HG03045 (cell line): ENCODE results near the gene LRBA.

Experiments
- ATAC-seq: cut with Tn5 transposase; IDR thresholded peaks from one replicate; pipeline ENCODE4 v1.9.1; 2021; ENCODE audit warnings: mild to moderate bottlenecking, moderate library complexity; ENCODE audit not compliant: unreplicated experiment

Gene LRBA

GRCh38 chr4:150256841-150257730, 758.0 kb downstream of the LRBA start:
- ATAC-seq = no peak

DNA sequence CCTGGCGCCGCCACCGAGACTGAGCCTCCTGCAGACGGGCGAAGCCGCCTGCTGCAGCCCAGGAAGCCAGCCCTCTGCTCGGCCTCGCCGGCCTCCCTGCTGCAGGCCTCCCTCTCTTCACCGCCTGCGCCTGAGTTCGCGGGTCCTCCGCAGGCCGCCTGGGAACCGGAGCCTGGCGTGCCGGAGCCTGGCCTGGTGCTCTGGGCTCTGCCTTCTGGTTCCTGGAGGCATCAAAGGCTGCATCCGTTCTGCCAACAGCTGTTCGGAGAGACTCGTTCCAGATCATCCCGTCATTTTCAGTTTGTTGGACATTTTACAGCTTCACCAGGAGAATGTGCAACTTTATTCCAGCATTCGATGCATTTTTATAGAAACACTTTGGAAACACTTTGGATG, 758.9 kb downstream of the LRBA start:
- no peak for ATAC-seq

- ATAC-seq = no peak
These were observed 759.4 kb downstream of the LRBA start for GRCh38 chr4:150255610-150256224.

DNA sequence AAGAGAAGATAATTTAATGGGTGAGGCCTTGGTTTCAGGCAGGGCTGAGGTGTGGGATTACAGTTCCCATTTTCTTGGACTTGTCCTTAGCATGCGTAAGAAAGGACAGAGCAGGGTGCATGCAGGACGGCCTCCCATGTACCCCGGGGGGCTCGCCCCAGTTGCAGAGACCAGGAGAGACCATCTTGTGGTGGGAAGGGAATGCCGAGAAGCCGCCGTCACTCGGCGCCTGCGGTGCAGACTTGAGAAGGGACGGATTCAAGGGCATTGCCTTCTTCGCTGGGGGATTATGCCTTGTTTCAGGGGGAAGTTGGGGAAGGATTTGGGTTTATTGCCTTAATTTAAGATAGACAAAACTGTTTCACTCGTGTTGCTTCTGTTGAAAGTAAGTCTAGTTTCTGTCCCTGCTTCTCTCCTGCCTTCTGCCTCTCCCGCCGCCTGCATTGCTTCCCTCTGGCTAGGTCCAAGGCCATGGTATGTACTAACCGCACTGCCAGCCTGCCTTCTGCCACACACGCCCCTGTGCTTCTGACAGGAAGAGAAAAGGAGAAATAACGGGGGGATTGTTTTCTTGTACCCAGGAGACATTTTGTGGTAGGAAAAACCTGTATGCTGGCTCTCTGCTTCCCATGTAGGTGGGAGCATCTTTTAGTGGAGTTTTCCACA, 761.0 kb downstream of the LRBA start:
- ATAC-seq = no peak

DNA sequence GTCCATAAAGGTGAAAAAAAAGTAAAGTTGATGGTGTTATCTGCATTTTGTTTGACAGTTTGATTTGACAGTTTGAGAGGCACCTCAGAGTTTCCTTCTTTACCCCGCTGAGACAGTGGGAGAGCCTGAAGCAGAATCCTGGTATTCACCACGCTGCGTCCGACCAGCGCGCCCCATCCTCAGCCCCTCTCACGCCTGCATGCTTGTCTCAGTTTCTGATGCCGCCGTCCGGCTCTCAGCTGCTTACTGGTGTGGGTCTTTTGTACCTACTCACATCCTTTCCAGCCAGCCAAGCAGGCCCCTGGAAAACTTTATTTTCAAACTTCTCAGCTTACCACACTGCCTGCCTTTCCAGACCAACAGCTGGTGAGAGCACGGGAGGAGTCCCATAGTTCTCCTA, 761.7 kb downstream of the LRBA start:
- ATAC-seq = no peak

DNA sequence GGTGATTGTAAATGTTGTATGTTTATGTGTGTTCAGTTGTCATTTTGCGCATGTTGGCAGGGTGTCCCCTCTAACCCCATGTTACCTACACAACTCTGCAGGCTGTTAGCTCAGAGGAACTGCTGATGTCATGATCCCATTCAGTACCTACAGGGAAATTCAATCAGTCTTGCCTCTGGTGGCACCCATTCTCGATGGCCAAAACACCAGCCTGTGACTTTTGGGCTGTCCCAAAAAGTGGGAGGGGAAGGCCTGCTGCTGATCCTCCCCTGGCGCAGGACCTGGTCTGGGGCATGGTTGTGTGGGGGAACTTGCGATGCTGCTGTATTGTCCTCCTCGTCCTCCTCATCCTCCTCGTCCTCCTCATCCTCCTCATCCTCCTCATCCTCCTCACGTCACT, 762.3 kb downstream of the LRBA start:
- no peak for ATAC-seq

DNA sequence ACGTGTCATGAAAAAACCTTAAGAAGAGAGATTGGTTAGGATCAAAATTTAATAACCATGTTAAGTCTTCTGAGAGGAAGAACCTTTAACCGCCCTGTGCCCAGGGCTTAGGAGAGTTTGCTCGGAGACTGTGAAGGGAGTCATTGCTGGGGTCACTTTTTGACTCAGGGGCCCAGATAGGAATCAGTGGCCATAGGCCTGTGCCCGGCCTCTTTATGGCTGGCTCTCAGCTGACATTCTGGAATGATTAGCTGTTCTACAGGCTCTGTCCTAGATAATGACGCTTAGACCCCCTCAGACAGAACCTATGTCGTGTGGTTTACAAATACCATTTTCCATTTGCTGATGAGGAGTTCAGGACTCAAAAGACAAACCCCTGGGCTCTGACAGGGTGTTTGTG, 762.8 kb downstream of the LRBA start:
- ATAC-seq = no peak

DNA sequence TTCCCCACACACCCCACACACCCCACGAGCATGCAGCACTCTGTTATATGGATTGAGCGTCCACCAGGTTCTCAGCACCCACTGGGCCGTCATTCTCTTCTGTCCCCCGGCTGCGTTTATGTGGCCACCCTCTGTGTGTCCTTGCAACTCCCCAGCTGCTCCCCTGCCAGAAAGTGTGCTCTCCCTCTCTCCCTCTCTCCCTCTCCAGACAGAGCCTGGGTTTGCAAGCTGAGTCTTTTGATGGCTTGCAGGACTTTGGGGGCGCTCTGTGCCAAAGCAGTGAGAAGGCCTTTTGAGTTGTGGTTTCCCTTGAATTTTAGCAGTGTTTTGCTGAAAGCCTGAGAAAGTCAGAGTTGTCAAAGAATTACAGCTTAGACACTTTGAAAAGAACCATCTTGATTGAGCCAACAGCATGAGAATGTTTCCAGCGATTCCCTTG, 763.3 kb downstream of the LRBA start:
- no peak for ATAC-seq

- no peak for ATAC-seq
These were observed 764.0 kb downstream of the LRBA start for GRCh38 chr4:150250998-150251651.

DNA sequence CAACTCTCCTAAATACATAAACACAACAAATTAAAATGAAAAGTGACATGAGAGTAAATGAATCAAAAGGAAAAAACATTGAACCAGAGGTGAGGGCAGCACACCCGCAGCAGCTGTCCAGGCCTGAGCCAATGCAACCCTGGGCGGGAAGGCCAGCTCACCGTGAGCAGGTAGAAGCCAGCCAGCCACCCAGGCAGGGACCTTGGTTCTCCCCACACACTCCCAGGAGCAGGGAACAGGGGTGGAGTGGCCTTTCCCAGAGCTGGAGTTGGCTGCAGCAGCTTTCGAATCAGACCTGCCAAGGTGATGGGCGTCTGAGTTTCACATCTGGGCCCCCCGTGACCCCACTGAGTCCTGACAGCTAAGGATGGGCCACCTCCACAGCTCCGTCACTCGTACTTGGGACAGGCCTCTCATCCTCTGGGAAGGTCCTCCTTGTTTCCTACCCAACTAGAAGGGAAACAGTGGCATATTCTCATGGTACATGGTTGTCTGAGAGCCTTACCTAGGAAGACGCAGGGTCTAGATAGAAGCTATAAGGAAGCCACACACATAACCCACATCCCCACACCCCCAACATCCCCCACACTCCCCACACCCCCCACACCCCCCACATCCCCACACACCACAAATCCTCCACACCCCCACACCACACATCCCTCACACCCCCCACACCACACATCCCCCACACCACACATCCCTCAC, 764.6 kb downstream of the LRBA start:
- no peak for ATAC-seq

DNA sequence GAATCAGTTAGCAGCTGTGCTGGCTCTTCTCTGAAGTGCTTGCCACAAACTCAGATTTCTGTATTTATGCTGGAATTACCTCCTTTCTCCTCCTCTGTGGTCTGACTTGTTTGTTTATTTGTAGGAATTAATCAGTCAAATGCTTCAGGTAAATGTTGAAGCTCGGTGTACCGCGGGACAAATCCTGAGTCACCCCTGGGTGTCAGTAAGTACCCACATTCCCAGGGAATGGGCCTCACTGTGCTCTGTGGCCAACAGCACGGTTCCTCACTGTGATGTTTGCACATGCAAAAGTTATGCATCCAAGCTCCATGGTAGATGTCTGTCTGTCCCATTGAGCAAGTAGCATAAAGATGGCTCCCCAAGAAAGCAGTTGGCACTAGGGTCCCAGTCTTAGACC, 766.9 kb downstream of the LRBA start:
- no peak for ATAC-seq

DNA sequence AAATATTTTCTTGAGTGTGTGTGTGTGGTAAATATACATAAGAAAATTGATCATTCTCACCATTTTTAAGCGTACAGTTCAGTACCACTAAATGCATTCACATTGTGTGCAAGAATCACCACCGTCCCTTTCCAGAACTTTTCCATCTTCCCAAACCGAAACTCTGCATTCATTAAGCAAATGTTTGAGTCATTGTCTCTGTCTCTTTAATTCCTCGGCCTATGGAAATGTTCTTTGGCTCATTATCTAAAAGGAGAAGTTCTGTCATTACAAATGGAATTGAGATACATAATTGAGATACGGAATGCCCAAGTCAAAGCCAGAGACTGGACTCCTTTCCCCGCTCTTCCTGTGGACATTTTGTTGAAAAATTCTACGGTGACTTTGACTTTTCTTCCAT, 767.9 kb downstream of the LRBA start:
- ATAC-seq = no peak

GRCh38 chr4:150244600-150244999, 770.5 kb downstream of the LRBA start:
- no peak for ATAC-seq

GRCh38 chr4:150243932-150244331, 771.2 kb downstream of the LRBA start:
- ATAC-seq = no peak

GRCh38 chr4:150242820-150243458, 772.1 kb downstream of the LRBA start:
- no peak for ATAC-seq

DNA sequence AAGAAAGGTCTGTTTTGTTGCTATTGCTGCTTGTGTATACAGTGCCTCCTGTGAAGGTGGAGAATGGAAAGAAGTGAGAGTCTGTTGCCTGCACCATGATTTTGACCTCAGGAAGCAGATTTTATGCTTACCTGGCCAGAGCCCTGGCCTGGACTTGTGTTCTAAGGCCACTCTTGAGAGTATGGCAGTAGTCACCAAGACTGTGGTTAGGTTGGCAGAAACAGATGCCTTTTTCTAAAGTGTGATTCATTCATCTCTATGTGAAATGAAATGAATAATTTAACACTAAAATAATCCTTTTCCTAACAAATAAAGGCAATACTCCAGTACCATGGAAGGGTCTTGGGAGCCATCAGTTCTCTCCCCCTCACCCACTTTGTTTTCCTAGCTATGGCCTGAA, 775.1 kb downstream of the LRBA start:
- no peak for ATAC-seq

GRCh38 chr4:150238591-150238990, 776.5 kb downstream of the LRBA start:
- ATAC-seq = no peak

DNA sequence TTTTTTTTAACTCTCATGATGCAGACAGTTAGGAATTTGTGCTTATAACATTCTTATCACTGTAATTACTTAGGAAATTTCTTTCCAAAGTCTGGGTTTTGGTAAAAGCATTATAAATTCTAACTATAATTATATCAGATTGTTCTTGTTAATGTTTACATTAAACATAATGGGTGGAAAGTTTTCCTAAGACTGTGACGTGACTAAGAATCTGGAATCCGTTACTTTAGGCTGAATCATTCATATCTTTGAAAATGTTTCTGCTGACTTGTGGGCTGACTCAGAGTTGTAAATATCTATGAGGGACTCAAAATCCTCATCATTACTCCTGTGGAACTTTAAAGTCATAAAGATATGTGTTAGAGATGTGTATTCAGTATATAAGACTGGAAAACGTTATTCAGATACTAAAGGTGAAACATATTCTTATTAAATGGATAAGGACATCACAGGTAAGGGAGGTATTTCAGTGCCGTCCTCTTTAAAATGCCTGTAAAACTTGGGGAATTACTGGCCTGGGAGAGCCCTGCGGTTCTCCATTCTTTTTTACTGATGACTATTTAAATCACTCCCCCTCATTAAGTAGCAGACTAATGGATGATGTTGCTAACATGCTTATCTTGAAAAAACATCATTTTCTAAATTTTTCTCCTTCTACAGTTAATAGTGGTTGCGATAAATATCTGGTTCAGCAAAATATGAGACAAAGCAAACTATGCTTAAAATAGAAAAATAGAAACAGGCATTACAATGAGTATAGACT, 777.8 kb downstream of the LRBA start:
- no peak for ATAC-seq

GRCh38 chr4:150236626-150237025, 778.5 kb downstream of the LRBA start:
- ATAC-seq = no peak
